22Rv1 (cell line): Measurements from ENCODE around the gene MACROH2A1.

Source experiments
- ZFX ChIP-seq: fragments of 450-650 bp; IDR thresholded peaks from 2 replicates; pipeline ENCODE4 v1.6.1; 2017; ENCODE audit warnings: antibody characterized with exemption, borderline replicate concordance
- TF ChIP-seq, protein P1 (sequence below): fragments of 450-650 bp; IDR thresholded peaks from 2 replicates; pipeline ENCODE4 v1.5.1; 2017; ENCODE audit warnings: mild to moderate bottlenecking

DNA sequence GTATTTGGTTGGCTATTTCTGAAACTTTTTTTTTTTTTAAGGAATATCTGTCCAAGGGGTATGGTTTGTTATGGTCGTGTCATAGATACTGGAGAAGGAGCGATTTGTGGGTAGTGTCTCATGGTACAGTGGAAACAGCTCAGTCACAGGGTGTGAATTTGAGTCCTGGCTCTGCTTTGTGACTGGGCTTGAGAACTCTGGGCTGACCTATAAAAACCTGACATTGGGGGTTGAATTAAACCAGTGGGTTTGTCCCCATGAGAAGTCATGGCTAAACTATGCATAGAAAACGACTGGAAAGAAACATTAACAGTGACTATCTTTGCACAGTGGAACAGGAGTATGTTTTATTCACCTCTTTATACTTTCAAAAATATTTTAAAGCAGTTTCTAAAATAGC is 54.7 kb downstream of the MACROH2A1 start:
- TF ChIP-seq, protein P1, sequence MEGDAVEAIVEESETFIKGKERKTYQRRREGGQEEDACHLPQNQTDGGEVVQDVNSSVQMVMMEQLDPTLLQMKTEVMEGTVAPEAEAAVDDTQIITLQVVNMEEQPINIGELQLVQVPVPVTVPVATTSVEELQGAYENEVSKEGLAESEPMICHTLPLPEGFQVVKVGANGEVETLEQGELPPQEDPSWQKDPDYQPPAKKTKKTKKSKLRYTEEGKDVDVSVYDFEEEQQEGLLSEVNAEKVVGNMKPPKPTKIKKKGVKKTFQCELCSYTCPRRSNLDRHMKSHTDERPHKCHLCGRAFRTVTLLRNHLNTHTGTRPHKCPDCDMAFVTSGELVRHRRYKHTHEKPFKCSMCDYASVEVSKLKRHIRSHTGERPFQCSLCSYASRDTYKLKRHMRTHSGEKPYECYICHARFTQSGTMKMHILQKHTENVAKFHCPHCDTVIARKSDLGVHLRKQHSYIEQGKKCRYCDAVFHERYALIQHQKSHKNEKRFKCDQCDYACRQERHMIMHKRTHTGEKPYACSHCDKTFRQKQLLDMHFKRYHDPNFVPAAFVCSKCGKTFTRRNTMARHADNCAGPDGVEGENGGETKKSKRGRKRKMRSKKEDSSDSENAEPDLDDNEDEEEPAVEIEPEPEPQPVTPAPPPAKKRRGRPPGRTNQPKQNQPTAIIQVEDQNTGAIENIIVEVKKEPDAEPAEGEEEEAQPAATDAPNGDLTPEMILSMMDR: no peak
- TF ChIP-seq ZFX: no peak
